ENCODE measurements around the gene CCSER1.

- TF ChIP-seq CTCF (IDR thresholded peaks at IDR 0.05; ENCODE audit: insufficient read depth, low read length, poor library complexity, severe bottlenecking) (no peak), EZH2phosphoT487 (conservative IDR thresholded peaks at IDR 0.05; ENCODE audit: low read length) (no peak)
Observed at GRCh38 chr4:91198951-91199350, 1071.8 kb downstream of the CCSER1 start.

Data from SU-DHL-6 (cell line).